AG08395 (cell line): ENCODE measurements around the gene ZNF232.
"Not testable (repeated sequence)": the region's sequence is repeated elsewhere in the genome, so short reads cannot be mapped to it uniquely, and the experiment has no call there.

Experiments used
- DNase-seq: peaks from one replicate; pipeline ENCODE4 v3.0.0; 2012; ENCODE audit warnings: mixed read lengths, low spot score

The ZNF232 gene

DNA sequence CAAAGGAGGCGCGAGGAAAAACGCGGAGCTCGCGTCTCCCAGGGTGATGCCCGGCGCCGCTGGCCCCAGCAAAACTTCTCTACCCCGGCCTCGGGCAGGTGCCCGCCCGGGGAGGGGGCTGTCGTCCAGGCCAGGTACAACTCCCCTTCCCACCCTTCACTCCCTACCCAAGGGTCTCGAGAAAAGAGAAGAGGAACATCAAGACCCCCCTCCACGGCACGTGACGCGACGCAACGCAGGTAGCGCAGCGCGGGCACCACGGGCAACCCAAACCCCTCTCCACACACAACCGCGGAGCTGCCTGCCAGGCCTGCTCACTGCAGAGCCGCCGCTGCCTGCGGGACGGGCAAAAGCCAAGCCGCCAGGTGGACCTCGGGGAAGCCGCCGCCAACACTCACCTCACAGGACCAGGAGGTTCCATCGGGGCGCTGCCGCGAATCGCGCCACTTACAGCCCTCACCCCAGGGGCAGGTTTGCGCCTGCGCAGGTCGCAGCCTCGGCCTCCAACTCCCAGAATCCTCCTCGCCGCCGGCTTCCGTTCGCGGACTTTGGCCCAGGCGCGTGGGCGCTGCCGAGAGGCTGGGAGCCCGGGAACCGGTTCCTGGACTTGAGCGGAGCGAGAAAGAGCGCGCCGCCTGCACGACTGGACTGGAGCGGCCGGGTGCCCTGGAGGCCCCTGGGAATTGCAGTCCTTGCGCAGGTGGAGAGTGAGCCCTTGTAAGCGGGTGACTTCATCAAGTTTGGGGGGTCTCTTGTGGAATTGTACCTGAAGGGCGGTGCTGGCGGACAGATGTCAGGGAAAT is at the start of gene ZNF232:
Gene ZNF232 (minus strand): TSS at position 477 of the 803 bp plus-strand sequence. CDS start 56 bp downstream, at position 421.
- peak; percentile 98 for DNase-seq

DNA sequence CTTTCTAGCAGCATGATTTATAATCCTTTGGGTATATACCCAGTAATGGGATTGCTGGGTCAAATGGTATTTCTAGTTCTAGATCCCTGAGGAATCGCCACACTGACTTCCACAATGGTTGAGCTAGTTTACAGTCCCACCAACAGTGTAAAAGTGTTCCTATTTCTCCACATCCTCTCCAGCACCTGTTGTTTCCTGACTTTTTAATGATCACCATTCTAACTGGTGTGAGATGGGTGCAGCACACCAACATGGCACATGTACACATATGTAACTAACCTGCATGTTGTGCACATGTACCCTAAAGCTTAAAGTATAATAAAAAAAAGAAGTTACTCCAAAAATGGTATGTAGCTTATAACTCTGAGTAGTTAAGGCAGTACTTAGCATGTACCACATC is 49.0 kb upstream of the ZNF232 start:
- DNase-seq: not testable (repeated sequence)

- not testable (repeated sequence) for DNase-seq
Measured at GRCh38 chr17:5146122-5146521, 34.4 kb upstream of the ZNF232 start.

GRCh38 chr17:5142877-5143276 is 31.2 kb upstream of the ZNF232 start:
- DNase-seq: not testable (repeated sequence)

DNA sequence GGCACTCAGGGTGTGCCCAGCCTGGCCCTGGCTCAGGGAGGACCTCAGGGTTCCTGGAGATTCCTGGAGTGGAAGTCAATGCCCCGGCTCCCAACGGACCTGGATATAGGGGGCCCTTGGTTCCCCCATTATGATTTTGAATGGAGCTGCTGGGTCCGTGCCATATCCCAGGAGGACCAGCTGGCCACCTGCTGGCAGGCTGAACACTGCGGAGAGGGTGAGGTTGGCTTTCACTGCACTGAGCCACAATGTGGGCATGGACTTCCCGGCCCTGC is 27.7 kb upstream of the ZNF232 start:
- no peak for DNase-seq

GRCh38 chr17:5138616-5139457 is 27.2 kb upstream of the ZNF232 start:
- no peak for DNase-seq

GRCh38 chr17:5138198-5138544 is 26.5 kb upstream of the ZNF232 start:
- DNase-seq: not testable (repeated sequence)

DNA sequence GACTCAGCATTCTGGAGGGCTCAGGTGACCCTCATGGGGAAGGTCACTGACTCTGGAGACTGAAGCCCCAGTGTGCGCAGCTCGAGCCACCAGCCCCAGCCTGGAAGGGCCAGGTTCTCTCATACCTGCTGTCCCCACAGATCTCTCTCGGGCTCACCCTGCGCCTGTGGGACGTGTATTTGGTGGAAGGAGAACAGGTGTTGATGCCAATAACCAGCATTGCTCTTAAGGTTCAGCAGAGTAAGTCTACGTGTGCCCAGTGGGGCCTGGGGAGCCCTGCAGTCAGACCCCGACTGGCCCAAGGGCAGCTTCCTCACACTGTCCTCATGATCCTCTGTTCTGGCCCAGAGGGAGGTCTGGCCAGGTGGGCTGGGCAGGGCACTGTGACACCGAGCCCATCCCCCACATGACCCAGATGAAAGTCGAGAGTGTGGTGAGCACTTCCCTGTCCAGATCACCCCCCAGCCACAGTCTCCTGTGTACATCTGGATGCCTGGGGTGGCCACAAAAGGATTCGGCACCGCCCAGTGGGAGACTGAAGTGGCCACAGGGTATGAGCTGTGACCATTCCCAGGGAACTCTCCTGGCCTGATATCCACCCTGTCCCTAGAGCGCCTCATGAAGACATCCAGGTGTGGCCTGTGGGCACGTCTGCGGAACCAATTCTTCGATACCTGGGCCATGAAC is 26.0 kb upstream of the ZNF232 start:
- not testable (repeated sequence) for DNase-seq

- not testable (repeated sequence) for DNase-seq
Measured at GRCh38 chr17:5136580-5137412, 25.1 kb upstream of the ZNF232 start.

- no peak for DNase-seq
Measured at GRCh38 chr17:5135726-5136579, 24.3 kb upstream of the ZNF232 start.

- DNase-seq: not testable (repeated sequence)
Measured at GRCh38 chr17:5135131-5135712, 23.5 kb upstream of the ZNF232 start.

DNA sequence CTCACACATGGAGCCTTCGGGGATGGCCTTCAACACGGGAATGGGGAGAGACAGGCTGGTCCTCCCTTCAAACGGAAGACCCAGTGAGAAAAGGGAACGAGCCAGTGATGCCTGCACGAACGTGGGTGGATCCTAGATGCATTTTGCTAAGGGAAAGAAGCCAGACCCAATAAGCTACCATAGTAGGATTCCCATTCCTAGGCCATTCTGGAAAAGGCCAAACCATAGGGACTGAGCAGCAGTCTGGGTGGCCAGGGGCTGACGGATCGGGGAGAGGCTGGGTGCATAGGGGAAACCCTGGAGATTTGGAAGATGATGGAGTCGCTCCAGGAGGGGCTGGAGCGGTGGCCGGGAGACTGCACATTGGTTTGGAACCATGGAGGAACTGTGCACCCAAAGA is 22.9 kb upstream of the ZNF232 start:
- DNase-seq: not testable (repeated sequence)

DNA sequence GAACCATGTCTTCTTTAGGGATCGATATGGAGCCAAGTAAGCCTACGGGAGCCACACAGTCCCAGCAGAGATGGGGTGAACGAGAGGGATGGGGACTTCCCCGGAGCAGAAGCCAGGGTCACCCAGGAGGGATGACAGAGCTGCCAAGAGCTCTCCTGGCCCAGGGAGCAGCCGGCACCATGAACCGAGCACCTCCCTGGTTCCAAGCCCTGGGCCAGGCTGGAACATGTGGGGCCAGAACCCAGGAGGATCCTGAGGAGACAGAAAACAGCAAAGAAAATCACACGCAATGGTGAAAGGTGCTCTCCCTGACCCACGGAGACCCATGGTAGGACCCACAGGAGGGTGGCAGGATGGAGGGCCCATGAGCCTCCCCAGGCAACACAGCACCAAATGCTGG is 22.3 kb upstream of the ZNF232 start:
- DNase-seq: not testable (repeated sequence)

GRCh38 chr17:5133311-5133710 is 21.6 kb upstream of the ZNF232 start:
- DNase-seq: no peak

GRCh38 chr17:5132503-5133225 is 21.0 kb upstream of the ZNF232 start:
- not testable (repeated sequence) for DNase-seq

- not testable (repeated sequence) for DNase-seq
Measured at GRCh38 chr17:5131799-5132502, 20.3 kb upstream of the ZNF232 start.

GRCh38 chr17:5131146-5131715 is 19.6 kb upstream of the ZNF232 start:
- no peak for DNase-seq

DNA sequence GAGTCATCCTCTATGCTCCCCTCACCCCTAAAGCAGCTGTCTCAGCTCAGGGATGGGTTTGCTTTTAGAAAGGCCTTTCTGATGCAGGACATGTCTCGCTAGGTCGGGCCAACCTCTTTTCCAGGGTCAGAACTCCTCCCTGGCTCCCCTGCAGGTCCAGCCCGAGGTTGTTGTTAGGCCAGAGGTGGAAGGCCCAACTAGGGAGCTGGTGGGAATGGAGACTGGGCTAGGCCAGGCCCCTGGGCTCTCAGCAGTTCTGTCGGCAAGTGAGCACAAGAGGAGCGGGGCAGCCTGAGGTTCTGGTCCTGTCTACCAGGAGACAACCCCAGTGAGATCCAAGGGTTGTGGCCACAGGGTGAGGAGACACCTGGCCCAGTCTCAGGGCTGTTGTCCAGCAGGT is 19.0 kb upstream of the ZNF232 start:
- DNase-seq: not testable (repeated sequence)

DNA sequence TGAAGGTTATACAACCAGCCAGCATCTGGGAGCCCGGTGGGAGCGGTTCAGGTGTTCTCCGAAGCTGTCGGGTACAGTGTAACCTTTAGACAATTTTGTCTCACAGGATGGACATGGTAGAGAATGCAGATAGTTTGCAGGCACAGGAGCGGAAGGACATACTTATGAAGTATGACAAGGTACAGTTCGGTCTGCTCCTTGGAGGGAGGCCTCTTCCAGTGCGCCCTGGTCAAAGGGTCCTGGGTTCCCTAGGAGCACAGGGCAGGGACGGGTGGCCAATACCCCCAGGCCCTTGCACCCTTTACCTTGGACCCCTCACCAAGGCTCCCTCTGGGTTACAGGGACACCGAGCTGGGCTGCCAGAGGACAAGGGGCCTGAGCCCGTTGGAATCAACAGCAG is 18.6 kb upstream of the ZNF232 start:
- not testable (repeated sequence) for DNase-seq
